Inflammatory macrophage treated with lipopolysaccharide for 1 hour (primary cell): Measurements from ENCODE around the gene GRHPR.
"Not testable (repeated sequence)": the region's sequence is repeated elsewhere in the genome, so short reads cannot be mapped to it uniquely, and the experiment has no call there.

Experiments used
- DNase-seq, 2 donors: peaks; one replicate each; pipeline ENCODE4 v3.0.0-alpha.2; 2020 to 2022

Gene GRHPR

DNA sequence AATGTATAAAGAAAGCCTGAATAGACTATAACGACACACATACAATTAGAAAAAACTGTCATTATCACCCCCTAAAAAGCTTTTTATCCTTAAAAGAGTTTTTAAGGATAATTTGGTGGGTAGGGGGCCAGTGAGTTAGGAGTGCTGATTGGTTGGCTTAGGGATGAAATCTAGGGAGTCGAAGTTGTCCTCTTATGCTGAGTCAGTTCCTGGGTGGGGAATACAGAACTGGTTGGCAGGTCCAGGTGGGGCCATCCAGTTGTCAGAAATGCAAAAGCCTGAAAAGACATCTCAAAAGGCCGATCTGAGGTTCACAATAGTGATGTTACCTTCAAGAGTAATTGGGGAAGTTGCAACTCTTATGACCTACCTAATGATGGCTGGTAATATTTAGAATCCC, 29.1 kb downstream of the GRHPR start:
- DNase-seq, result no peak

DNA sequence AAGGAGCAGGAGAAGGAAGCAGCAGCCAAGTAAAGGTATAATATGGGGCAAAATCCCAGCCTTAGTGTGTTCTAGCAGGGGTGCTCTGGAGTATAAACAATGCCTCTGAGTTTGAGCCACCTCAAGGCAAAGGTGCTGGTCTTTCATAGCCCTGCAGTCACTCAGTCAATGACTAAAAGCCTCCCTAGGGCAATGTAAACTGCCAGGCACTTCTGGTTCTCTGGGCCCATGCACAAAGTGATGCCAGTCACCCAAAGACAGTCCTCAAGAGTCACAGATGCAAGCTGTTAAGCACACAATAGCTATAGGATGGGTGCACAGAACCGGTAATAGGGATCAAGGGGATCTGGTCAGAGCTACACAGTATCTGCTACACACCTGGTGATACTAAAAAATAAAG, 30.1 kb downstream of the GRHPR start:
- no peak for DNase-seq

DNA sequence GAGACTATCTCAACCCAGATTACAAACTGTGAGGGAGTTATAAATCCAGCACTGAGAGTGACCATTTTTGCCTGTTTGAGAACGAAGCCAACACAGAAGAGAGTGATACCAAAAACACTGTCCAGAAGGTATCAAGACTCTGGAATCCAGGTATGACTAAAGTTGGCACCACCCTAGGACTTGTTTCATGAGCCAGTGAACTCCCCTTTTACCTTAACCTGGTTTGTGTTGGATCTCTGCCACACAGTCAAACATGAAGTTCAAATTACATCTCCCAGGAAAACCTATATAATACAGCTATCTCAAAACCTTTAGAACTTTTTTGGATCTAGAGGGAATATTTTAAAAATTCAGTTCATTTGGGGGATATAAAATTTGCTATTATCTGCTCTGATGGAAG, 31.3 kb downstream of the GRHPR start:
- DNase-seq, result no peak

DNA sequence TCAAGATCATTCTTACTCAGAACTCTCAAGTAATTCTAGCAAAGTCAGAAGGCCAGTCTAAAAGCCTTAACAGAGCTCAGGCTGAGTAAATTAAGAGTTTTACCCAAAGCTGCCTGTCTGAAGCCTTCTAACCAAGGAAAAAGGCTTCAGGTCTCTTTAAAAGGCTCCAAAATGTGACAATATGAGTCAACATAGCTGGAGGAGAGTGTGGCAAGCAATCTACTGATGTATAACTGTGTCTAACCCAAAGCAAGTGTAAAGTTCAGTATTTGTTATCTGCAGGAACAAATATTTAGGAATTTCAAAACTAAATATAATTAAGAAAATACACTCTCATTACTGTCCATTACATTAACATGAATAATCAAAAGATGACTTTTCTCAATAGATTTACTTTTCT, 31.7 kb downstream of the GRHPR start:
- no peak for DNase-seq

DNA sequence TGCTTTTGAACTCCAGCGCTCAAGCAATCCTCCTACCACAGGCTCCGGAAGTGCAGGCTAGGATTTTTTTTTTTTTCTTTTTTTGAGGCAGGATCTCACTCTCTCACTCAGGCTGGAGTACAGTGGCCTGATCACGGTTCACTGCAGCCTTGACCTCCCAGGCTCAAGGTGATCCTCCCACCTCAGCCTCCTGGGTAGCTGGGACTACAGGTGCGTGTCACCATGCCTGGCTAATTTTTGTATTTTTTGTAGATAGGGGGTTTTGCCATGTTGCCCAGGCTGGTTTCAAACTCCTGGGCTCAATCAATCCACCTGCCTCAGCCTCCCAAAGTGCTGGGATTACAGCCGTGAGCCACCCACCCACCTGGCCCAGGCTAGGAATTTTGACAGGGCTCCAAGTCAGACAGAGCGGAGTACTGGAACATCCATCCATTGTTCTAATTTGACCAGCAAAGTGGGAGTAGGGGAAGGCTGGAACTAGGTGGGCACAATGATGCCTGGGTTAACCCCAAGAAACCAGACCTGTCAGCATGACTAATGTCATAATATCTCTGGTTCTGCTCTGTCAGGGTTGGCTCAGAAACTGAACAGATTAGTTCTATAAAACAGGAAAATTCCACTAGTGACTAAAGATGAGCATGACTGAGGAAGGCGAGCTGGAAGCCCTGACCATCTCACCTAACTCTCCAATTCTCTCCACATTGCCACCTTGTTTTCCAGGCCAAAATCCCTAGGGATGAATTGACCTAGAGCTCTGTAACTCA, 33.6 kb downstream of the GRHPR start:
- no peak for DNase-seq

DNA sequence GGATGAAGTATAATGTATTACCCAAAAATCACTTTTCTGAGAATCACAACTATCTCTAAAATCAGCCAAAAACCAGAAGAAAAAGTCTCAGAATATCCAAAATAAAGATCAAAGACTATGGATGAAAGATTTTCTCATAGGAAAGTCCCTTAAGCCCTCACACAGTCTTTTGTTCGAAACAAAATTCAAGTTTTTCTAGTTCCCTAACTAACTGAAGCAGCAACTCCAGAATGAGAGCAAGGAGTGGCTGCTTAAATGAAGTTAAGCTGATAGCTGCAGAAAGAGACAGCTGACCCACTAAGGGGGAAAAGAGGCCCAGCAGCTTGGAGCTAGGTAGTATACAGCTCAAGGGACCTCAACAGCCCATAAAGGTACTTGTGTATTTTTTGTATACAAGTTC, 34.3 kb downstream of the GRHPR start:
- DNase-seq, result no peak

DNA sequence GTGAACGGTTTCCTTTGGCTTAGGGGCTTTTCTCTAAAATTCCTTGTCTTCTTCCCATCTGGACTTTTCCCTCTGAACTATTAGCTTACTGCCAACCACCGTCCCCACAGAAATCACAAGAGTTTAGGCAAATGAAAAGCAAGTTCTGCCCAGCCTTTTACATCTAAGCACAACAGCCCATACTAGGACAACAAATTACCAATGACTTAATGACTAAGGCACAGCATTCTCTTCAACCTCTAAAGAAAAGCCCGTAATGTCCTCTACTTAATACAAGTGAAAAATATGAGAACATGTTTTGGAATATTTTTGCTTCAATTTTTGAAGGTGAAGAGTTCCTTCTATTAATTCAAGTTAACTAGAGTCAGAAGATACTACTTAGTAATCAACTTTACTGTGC, 41.5 kb downstream of the GRHPR start:
- no peak for DNase-seq

DNA sequence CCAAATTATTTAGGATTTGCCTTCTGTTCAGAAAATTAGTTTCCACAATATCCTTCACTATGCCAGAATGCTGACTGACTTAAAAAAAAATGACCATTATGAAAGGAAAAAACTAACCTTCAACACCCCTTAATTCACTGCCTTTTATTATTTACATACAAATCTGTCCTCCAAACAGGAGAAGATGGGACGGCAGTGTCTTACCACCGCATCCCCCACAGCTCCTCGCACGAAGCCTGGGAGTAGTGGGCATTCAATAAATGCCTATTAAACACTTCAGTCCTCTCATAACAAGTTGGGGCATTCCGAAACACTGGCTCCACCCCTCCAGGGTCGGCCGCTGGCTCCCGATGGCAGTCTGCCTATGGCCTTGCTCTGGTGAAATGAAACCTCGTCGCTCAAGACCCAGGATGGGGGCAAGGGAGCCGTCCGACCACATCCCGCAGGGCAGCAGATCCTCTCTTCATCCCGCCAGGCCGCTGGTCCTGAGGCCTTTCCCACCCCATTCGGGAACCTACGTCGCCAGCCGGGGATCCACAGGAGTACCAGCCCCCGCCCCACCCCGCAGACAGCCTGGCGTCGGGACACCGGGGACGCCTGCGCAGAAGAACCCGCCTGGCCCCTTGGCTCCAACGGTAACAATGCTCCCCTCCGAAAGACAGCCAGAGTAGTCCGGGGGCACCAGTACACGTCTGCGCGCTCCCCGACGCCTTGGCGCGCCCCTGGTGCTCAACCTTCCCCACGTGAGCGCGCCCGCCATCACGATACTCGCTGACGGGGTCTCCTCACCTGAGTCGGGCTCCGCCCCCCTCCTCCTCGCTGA, 42.1 kb downstream of the GRHPR start:
- peak; percentile 63 to 69 for DNase-seq

DNA sequence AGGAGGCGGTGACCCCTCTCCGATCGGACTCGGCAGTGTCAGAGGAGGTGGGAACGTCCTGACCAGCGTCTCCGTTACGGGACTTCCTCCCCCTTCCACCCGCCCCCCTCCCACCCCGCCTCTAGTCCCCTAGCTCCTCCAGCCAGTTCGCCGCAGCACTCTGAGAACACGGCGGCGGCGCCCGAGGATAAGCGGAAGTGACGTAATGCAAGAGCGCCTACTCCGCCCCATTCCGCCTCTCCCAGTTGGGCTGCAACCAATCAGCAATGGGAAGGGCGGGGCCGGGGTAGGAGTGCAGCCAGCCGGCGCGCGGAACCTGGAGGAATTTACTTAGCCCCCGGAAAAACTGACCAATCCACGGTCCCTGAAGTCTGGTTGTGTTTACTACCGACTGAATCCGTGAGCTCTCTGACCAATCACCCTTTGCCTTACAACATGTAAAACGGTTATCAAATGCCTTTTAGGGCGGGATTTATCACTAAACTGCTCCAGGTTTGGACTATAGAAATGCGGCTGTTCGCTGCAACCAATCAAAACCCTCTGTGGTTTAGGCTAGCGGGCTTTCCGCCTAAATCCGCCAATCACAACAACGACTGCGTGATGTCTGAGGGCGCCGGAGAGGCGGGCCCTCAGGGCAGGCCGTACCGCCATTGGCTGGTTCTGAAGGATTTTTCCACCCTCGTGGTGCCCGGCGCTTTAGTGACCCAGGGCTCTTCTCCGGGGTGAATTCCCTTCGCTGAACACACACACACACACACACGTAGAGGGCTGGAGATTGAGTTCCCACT, 42.9 kb downstream of the GRHPR start, which contains the start of gene ZBTB5:
TSS of gene ZBTB5 (minus strand) at position 202 of the 788 bp plus-strand sequence. CDS start 22,899 bp downstream, outside the sequence.
- peak; percentile 98 to 99 for DNase-seq

DNA sequence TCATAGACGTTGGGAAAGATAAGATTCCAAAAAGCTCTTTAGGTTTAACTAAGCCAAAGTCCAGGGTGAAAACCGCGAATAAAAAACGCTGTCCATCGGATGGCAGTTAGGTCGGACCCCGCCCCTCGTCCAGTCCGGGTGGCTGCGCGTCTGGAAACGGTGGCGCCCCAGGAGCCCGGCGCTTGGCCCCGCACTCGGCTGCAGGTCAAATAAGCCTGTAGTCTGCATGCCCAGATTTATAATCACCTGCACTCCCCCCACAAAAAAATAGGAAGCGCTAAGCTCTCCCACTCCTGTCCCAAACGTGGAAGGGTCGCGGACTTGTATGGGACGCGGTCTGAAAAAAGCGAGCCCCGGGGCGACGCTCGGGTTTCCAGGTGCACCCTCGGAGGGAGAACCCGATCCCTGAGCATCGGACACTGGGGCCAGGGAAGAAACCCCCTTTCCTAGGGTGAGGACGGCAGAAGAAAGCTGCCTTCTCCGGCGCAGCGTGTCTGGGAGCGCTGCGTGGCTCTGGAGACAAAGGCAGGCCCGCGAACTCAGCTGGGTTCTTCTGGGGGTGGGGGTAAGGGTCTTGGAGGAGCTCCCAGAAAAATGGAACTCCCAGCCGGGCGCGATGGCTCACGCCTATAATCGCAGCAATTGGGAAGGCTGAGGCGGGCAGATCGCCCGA, 43.7 kb downstream of the GRHPR start:
- DNase-seq, result peak; percentile 15 to 20

DNA sequence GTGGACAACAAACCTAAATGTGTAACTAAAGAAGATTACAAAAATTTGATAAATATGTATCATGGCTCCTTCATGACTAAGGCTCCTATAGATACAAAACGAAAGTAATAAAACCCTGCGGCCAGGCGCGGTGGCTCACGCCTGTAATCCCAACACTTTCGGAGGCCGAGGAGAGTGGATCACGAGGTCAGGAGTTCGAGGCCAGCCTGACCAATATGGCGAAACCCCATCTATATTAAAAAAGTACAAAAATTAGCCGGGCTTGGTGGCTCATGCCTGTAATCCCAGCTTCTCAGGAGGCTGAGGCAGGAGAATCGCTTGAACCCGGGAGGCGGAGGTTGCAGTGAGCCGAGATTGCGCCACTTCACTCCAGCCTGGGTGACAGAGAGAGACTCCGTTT, 45.0 kb downstream of the GRHPR start:
- not testable (repeated sequence) for DNase-seq

DNA sequence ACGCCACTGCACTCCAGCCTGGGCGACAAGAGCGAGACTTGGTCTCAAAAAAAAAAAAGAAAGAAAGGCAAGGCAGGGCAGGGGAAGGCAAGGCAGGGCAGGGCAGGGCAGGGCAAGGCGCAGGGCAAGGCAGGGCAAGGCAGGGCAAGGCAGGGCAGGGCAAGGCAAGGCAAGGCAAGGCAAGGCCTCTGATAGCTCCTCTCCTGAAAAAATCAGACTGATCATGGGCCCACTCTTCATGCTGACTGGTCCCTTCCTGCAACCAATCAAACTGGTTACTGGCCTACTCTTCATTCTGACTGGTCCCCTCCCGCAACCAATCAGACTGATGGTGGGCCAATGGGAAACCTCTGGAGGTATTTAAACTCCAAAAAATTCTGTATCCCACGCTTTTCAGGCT, 46.1 kb downstream of the GRHPR start:
- no peak for DNase-seq

DNA sequence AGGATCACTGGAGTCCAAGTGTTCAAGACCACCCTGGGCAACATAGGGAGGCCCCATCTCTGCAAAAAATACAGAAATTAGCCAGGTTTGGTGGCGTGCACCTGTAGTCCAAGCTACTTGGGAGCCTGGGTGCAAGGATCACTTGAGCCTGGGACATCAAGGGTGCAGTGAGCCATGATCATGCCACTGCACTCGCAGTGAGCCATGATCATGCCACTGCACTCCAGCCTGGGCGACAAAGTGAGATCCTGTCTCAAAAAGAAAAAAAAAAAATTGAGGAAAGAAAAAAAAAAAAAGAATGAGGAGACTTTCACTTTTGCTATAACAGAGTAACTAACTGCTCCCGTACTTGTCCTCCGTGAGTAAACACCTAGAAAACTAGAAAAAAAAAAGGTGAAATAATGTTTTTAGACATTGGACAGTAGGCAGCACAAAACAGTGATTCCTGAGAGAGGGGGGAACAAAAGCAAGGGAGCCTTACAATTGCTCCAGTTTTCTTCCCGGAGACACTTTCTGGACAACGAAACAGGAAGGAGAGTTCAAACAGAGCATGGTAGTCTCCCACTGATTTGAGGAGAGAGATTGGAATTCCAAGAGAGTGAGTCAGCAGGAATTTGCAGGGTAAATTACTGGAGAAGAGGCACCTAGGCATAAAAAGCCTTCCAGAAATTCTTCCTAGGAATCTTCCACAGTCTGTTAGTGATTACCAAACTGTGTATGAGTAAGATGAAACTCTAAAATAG, 49.6 kb downstream of the GRHPR start:
- peak in 1 of 2 donors; percentile 10 for DNase-seq

DNA sequence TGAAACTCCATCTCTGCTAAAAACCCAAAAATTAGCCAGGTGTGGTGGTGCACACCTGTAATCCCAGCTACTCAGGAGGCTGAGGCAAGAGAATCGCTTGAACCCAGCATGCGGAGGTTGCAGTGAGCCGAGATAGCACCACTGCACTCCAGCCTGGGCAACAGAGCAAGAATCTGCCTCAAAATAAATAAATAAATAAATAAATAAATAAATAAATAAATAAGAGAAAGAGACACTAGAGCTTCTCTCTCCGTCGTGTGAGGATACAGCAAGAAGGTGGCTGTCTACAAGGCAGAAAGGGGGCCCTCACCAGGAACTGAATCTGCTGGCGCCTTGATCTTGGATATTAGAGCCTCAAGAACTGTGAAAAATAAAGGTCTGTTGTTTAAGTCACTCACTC, 51.5 kb downstream of the GRHPR start:
- DNase-seq, result not testable (repeated sequence)

DNA sequence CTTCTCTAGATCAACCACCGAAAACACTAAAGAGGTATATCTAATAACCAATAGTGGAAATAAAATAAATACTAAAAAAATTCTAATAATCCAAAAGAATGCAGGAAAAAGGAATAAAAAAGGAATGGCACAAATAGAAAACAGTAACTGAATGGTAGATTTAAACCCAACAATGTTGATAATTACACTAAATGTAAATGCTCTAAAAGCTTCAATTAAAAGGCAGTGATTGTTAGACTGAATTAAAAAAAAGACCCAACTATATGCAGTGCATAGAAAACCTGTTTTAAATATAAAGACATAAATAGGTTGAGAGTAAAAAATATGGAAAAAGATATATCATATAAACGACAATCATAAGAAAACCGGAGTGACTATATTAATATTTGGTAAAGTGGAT, 51.9 kb downstream of the GRHPR start:
- no peak for DNase-seq

DNA sequence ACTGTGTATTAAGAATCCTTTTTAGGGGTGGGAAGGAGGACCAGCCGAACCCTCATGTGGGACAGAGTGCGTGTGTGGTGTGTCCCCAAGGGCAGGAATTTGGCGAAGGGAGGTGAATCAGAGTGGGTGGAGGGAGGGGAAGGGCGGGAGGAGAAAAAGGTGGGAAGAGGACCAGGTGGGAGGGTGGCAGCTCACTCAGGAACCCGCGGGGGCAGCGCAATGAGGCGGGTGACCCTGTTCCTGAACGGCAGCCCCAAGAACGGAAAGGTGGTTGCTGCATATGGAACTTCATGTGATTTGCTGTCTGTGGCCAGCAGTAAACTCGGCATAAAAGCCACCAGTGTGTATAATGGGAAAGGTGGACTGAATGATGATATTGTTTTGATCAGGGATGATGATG, 54.4 kb downstream of the GRHPR start:
- DNase-seq, result no peak

DNA sequence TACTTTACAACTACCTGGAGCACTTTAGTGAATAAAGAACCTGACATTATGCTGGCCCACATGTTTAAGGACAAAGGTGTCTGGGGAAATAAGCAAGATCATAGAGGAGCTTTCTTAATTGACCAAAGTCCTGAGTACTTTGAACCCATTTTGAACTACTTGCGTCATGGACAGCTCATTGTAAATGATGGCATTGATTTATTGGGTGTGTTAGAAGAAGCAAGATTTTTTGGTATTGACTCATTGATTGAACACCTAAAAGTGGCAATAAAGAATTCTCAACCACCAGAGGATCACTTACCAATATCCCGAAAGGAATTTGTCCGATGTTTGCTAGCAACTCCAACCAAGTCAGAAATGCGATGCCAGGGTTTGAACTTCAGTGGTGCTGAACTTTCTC, 54.9 kb downstream of the GRHPR start:
- not testable (repeated sequence) for DNase-seq

DNA sequence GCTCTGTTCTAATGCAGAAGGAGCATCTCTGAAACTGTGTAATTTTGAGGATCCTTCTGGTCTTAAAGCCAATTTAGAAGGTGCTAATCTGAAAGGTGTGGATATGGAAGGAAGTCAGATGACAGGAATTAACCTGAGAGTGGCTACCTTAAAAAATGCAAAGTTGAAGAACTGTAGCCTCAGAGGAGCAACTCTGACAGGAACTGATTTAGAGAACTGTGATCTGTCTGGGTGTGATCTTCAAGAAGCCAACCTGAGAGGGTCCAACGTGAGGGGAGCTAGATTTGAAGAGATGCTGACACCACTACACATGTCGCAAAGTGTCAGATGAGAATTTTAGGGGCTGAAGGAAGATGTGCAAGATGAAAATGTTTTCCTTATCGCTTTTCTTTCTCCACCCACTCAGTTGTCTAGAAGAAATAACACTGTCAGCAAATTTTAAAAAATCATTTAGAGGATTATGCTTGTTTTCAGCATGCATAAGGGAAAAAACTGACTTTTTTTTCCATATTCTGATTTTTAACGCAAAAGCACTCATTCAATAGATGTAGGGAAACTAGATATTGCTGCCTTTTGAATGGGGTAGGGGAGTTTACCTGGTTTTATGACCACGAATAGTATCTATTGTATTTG, 55.6 kb downstream of the GRHPR start:
- not testable (repeated sequence) for DNase-seq

DNA sequence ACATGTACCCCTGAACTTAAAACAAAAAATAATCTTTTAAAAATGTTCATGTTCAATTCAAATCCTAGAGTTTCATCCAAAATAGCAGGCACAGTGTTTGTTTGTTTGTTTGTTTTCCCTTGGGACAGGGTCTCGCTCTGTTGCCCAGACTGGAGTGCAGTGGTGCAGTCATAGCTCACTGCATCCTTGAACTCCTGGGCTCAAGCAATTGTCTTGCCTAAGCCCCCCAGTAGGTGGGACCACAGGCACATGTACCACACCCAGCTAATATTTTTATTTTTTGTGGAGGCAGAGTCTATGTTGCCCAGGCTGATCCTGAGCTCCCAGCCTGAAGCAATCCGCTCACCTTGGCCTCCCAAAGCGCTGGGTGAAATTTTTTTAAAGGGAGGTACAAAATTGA, 58.3 kb downstream of the GRHPR start:
- no peak for DNase-seq

DNA sequence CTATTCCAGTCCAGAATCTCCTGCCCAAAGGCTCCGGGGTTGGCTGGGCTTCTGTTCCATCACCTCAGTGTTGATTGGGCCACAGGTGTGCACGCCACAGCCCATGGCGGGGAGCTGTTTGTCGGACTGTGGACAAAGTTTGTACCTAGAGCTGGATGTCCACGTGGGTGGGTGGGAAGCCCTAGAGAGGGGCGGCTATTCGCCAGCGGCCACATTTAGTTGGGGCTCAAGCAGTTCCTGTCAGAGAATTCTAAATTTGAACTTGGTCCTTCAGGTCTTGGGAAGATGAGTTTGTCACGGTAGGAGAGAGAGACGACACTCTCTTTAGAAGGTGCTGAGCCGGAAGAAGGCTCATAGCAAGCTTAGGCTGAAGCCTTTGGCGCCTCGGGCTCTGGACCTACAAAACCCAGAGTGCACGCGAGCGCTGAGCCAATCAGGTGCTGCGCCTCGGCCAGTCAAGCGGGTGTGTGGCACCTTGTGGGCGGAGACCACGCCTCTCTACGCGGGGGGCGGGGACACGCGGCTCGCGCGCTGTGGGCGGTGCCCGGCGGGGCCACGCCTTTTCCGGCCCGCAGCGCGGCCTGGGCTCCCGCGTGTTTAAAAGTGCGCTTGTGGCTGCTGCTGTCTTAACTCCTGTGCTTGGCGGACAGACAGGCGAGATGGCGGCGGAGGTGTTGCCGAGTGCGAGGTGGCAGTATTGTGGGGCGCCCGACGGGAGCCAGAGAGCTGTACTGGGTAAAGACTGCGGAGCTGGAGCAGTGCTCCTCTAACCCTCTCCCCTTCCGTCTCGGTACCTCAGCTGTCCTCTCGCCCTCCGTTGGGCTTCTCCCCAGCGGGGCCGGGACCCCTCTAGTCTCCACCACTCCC, 63.1 kb downstream of the GRHPR start, which contains the start of gene POLR1E:
TSS of gene POLR1E (plus strand) at position 560 of the 867 bp plus-strand sequence. CDS start at position 660, 100 bp downstream.
- peak; percentile 87 to 96 for DNase-seq
